IgD-negative memory B cell (primary cell): ENCODE measurements around the gene BNIPL. TPM values are rescaled to one million over a fixed set of nuclear protein-coding genes. Genes with fewer than 3 reads are reported as not detected.
A peak's percentile ranks its signal among the peaks of the same experiment; 100 is the strongest.

Experiments
- H3K27ac Mint-ChIP-seq, 3 donors: one replicate each; pipeline ENCODE4 v1.8.0; 2020 to 2022; ENCODE audit warnings: mild to moderate bottlenecking in 3 of 3, mixed read lengths in 3 of 3, moderate library complexity in 1 of 3
- H3K27me3 Mint-ChIP-seq: one replicate; pipeline ENCODE4 v1.8.0; 2021; ENCODE audit warnings: mixed read lengths
- H3K36me3 Mint-ChIP-seq: one replicate; pipeline ENCODE4 v1.8.0; 2020; ENCODE audit warnings: mild to moderate bottlenecking, mixed read lengths
- H3K4me1 Mint-ChIP-seq, 3 donors: one replicate each; pipeline ENCODE4 v1.8.0; 2020 to 2022; ENCODE audit warnings: mixed read lengths in 3 of 3, mild to moderate bottlenecking in 1 of 3
- H3K4me3 Mint-ChIP-seq, 4 donors: one replicate each; pipeline ENCODE4 v1.8.0; 2020 to 2022; ENCODE audit warnings: mild to moderate bottlenecking in 4 of 4, mixed read lengths in 4 of 4, moderate library complexity in 3 of 4
- H3K9me3 Mint-ChIP-seq, 3 donors: one replicate each; pipeline ENCODE4 v1.8.0; 2020 to 2021; ENCODE audit warnings: mixed read lengths in 3 of 3, mild to moderate bottlenecking in 1 of 3
- polyA plus RNA-seq: library from polyadenylated mRNA; unstranded; fragments of 300-500 nt; fragmentation: Illumina TruSeq; gene quantifications from one replicate; pipeline ENCODE4 v1.2.3, GENCODE V29; 2021

BNIPL gene, protein sequence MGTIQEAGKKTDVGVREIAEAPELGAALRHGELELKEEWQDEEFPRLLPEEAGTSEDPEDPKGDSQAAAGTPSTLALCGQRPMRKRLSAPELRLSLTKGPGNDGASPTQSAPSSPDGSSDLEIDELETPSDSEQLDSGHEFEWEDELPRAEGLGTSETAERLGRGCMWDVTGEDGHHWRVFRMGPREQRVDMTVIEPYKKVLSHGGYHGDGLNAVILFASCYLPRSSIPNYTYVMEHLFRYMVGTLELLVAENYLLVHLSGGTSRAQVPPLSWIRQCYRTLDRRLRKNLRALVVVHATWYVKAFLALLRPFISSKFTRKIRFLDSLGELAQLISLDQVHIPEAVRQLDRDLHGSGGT
- polyA plus RNA-seq, result 0.13 TPM

DNA sequence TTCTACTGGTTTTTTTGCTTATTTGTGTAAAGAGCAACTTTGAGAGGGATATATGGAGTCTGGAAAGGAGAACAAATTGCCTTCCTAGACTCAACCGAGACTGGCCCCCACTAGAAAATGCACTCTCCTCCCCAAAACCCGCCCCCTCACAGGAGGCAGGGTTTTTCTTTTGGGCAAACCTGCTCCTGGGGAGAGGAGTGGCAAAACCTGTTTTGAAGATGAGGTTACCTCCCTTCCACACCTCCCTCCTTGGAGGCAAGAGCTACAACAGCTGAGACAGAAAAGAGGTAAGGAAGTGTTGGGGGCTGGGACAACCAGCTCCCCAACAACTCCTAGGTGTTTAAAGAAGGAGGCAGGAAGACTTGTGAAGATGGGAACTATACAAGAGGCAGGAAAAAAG lies at the start of gene BNIPL:
TSS of gene BNIPL (plus strand) at position 231 of the 400 bp plus-strand sequence. CDS start at position 371, 140 bp downstream.
- H3K4me1 Mint-ChIP-seq, result peaks cover 0 to 2% (median 1%) of the 10 kb centered on the region in 3 donors
- H3K9me3 Mint-ChIP-seq, result no peaks in the 10 kb centered on the region
- H3K36me3 Mint-ChIP-seq, result peaks cover 10% of the 10 kb centered on the region
- no peaks in the 10 kb centered on the region for H3K27me3 Mint-ChIP-seq
- no peak within 1 kb of the TSS for H3K4me3 Mint-ChIP-seq
- no peak within 1 kb of the TSS for H3K27ac Mint-ChIP-seq

- H3K9me3 Mint-ChIP-seq, result no peaks in the 10 kb centered on the region
- peaks cover 2% of the 10 kb centered on the region for H3K27me3 Mint-ChIP-seq
- peak overlapping the region in 1 of 3 donors; percentile 50 for H3K27ac Mint-ChIP-seq
- no peaks in the 10 kb centered on the region for H3K36me3 Mint-ChIP-seq
- peaks cover 0 to 1% (median 0%) of the 10 kb centered on the region in 3 donors for H3K4me1 Mint-ChIP-seq
- no peak overlapping the region for H3K4me3 Mint-ChIP-seq
These were observed 48.5 kb upstream of the BNIPL start for GRCh38 chr1:150987924-150988323.

- no peaks in the 10 kb centered on the region for H3K9me3 Mint-ChIP-seq
- peaks cover 2% of the 10 kb centered on the region for H3K36me3 Mint-ChIP-seq
- H3K4me1 Mint-ChIP-seq, result peaks cover 4 to 6% (median 4%) of the 10 kb centered on the region in 3 donors
- no peak overlapping the region for H3K4me3 Mint-ChIP-seq
- H3K27me3 Mint-ChIP-seq, result no peaks in the 10 kb centered on the region
- H3K27ac Mint-ChIP-seq, result no peak overlapping the region
These were observed 43.8 kb upstream of the BNIPL start for GRCh38 chr1:150992626-150993025.

DNA sequence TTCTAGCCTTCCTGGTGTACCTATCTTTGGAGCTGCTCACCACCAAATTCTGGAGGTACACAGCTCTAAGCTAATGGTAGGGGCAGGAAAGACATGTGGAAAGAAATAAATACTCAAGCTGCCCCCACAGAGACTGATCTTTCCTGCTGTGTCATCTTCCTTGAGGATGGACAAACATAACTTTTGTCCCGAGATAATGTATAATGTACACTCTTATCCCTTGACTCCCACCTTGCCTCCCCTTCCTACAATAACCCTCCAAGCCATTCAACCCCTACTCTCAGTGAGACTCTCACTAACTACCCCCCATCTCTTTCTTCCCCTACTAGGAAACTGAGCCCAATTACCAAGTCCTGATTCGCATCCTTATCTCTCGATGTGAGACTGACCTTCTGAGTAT lies 42.1 kb upstream of the BNIPL start:
- Mint-ChIP-seq H3K27ac (no peak overlapping the region), H3K9me3 (no peaks in the 10 kb centered on the region), H3K4me1 (peaks cover 4% of the 10 kb centered on the region in 3 donors), H3K36me3 (peaks cover 2% of the 10 kb centered on the region), H3K27me3 (no peaks in the 10 kb centered on the region), H3K4me3 (no peak overlapping the region)

- H3K27me3 Mint-ChIP-seq, result no peaks in the 10 kb centered on the region
- no peaks in the 10 kb centered on the region for H3K9me3 Mint-ChIP-seq
- H3K4me3 Mint-ChIP-seq, result peak overlapping the region in 1 of 4 donors; percentile 25
- H3K27ac Mint-ChIP-seq, result peak overlapping the region in 1 of 3 donors; percentile 46
- peaks cover 2% of the 10 kb centered on the region for H3K36me3 Mint-ChIP-seq
- H3K4me1 Mint-ChIP-seq, result peaks cover 4 to 5% (median 4%) of the 10 kb centered on the region in 3 donors
These were observed 40.9 kb upstream of the BNIPL start for GRCh38 chr1:150995460-150995859.

GRCh38 chr1:150995896-150996295 lies 40.5 kb upstream of the BNIPL start:
- H3K4me3 Mint-ChIP-seq, result peak overlapping the region in 2 of 4 donors; percentile 25 to 27
- no peaks in the 10 kb centered on the region for H3K9me3 Mint-ChIP-seq
- H3K27me3 Mint-ChIP-seq, result no peaks in the 10 kb centered on the region
- H3K36me3 Mint-ChIP-seq, result peaks cover 2% of the 10 kb centered on the region
- peak overlapping the region in 2 of 3 donors; percentile 29 to 46 for H3K27ac Mint-ChIP-seq
- peaks cover 4 to 5% (median 4%) of the 10 kb centered on the region in 3 donors for H3K4me1 Mint-ChIP-seq

- H3K27me3 Mint-ChIP-seq, result no peaks in the 10 kb centered on the region
- no peaks in the 10 kb centered on the region for H3K9me3 Mint-ChIP-seq
- H3K36me3 Mint-ChIP-seq, result peaks cover 6% of the 10 kb centered on the region
- no peak overlapping the region for H3K27ac Mint-ChIP-seq
- peaks cover 4 to 12% (median 8%) of the 10 kb centered on the region in 3 donors for H3K4me1 Mint-ChIP-seq
- H3K4me3 Mint-ChIP-seq, result no peak overlapping the region
These were observed 39.1 kb upstream of the BNIPL start for GRCh38 chr1:150997126-150997872.

DNA sequence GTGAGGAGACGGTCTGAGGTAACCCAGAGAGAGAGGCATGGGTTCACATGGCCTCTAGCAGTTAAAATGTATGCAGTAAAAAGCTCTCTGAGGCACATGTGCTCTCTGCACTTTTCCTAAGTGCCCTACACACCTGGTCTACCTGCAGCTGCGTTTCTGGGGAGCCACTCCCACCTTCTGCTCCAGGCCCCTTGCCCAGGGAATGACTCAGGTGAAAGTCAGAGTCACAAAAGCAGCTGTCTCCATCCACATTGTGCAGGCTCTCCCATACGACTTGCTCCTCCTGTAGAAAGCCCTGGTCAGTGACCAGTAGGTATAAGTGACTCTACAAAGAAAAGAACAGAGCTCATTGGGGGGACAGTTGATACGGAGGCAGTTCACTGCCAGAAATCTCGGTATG lies 38.4 kb upstream of the BNIPL start:
- Mint-ChIP-seq H3K36me3 (peaks cover 6% of the 10 kb centered on the region), H3K4me1 (peaks cover 4 to 12% (median 12%) of the 10 kb centered on the region in 3 donors), H3K27ac (no peak overlapping the region), H3K4me3 (no peak overlapping the region), H3K9me3 (no peaks in the 10 kb centered on the region), H3K27me3 (no peaks in the 10 kb centered on the region)

GRCh38 chr1:150999051-150999674 lies 37.2 kb upstream of the BNIPL start:
- Mint-ChIP-seq H3K36me3 (peaks cover 6% of the 10 kb centered on the region), H3K9me3 (no peaks in the 10 kb centered on the region), H3K27ac (no peak overlapping the region), H3K4me1 (peaks cover 4 to 22% (median 15%) of the 10 kb centered on the region in 3 donors), H3K27me3 (no peaks in the 10 kb centered on the region), H3K4me3 (no peak overlapping the region)

- H3K9me3 Mint-ChIP-seq, result no peaks in the 10 kb centered on the region
- peaks cover 4 to 22% (median 18%) of the 10 kb centered on the region in 3 donors for H3K4me1 Mint-ChIP-seq
- H3K27me3 Mint-ChIP-seq, result no peaks in the 10 kb centered on the region
- peaks cover 6% of the 10 kb centered on the region for H3K36me3 Mint-ChIP-seq
- H3K4me3 Mint-ChIP-seq, result no peak overlapping the region
- no peak overlapping the region for H3K27ac Mint-ChIP-seq
These were observed 36.5 kb upstream of the BNIPL start for GRCh38 chr1:150999926-151000325.

- no peaks in the 10 kb centered on the region for H3K27me3 Mint-ChIP-seq
- peaks cover 4 to 23% (median 19%) of the 10 kb centered on the region in 3 donors for H3K4me1 Mint-ChIP-seq
- peaks cover 6% of the 10 kb centered on the region for H3K36me3 Mint-ChIP-seq
- H3K27ac Mint-ChIP-seq, result peak overlapping the region in 1 of 3 donors; percentile 58
- no peaks in the 10 kb centered on the region for H3K9me3 Mint-ChIP-seq
- H3K4me3 Mint-ChIP-seq, result no peak overlapping the region
These were observed 36.0 kb upstream of the BNIPL start for GRCh38 chr1:151000408-151000807.

GRCh38 chr1:151001602-151002001 lies 34.8 kb upstream of the BNIPL start:
- Mint-ChIP-seq H3K4me3 (no peak overlapping the region), H3K4me1 (peaks cover 10 to 29% (median 25%) of the 10 kb centered on the region in 3 donors), H3K27ac (no peak overlapping the region)

DNA sequence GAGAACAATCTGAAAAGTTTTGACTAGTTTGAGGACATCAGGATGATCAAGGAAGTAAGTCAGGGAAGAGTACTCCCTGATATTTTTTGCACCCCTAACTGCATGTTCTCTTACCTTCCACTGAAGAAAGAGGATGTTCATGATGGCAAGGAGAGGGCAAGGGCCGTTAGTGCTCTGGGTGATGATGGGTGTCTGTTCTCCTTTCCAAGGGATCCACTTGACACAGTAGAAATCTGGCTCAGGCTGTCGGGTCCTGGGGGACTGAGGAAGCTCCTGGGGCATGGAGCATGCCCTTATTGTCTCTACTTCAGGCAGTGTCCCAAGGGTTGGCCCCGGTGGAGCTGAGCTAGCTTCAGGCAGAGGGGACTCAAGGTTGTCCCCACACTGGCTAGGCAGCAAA lies 34.3 kb upstream of the BNIPL start:
- Mint-ChIP-seq H3K36me3 (peaks cover 6% of the 10 kb centered on the region), H3K4me1 (peaks cover 14 to 34% (median 29%) of the 10 kb centered on the region in 3 donors), H3K27me3 (no peaks in the 10 kb centered on the region), H3K27ac (no peak overlapping the region), H3K4me3 (no peak overlapping the region), H3K9me3 (no peaks in the 10 kb centered on the region)

More at GRCh38 chr1:151001602-151002001, 34.8 kb upstream of the BNIPL start:
- Mint-ChIP-seq H3K9me3 (no peaks in the 10 kb centered on the region), H3K36me3 (peaks cover 6% of the 10 kb centered on the region), H3K27me3 (no peaks in the 10 kb centered on the region)

DNA sequence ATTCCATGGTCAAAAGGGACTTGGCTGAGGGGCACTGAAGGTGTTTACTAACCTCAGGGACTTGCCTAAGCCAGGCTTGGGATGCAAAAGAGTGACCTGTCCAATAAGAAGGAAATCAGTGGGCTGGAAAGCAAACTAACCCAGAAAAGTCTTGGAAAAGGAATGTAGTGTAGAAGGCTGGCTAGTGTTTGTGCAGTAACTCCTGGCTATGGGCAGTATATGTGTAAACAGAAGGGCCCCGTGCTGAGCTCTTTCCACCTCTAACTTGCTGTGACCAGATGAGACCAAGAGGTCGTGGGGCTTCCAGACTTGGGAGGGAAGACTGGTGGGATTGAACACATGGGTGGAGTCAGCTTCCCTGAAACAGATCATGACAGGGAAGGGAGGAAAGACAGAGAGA lies 33.8 kb upstream of the BNIPL start:
- H3K4me1 Mint-ChIP-seq, result peaks cover 16 to 38% (median 34%) of the 10 kb centered on the region in 3 donors
- H3K9me3 Mint-ChIP-seq, result no peaks in the 10 kb centered on the region
- no peaks in the 10 kb centered on the region for H3K27me3 Mint-ChIP-seq
- peak overlapping the region in 1 of 3 donors; percentile 5 for H3K27ac Mint-ChIP-seq
- H3K36me3 Mint-ChIP-seq, result peaks cover 4% of the 10 kb centered on the region
- peak overlapping the region in 2 of 4 donors; percentile 8 to 67 for H3K4me3 Mint-ChIP-seq

GRCh38 chr1:151003180-151003579 lies 33.2 kb upstream of the BNIPL start:
- Mint-ChIP-seq H3K27me3 (no peaks in the 10 kb centered on the region), H3K9me3 (no peaks in the 10 kb centered on the region), H3K36me3 (peaks cover 4% of the 10 kb centered on the region), H3K4me3 (peak overlapping the region in 2 of 4 donors; percentile 8 to 74), H3K4me1 (peaks cover 21 to 43% (median 38%) of the 10 kb centered on the region in 3 donors), H3K27ac (peak overlapping the region in 1 of 3 donors; percentile 5)
